OCI-LY1 (cell line): ENCODE results near the gene CAMK2A.

Experiments used
- EZH2 ChIP-seq: fragments of 200-600 bp; sonication (generic), shearing (Covaris generic); IDR thresholded peaks from 2 replicates; pipeline ENCODE4 v1.8.0; 2017; ENCODE audit warnings: borderline replicate concordance, mixed run types, mild to moderate bottlenecking, antibody characterized with exemption, low read length, moderate library complexity, mixed read lengths
- TF ChIP-seq, protein P1 (sequence below): fragments of 200-600 bp; sonication (generic), shearing (Covaris generic); IDR thresholded peaks from 2 replicates; pipeline ENCODE4 v1.5.1; 2017; ENCODE audit warnings: mild to moderate bottlenecking, antibody characterized with exemption, low read length, moderate library complexity, mixed read lengths

GRCh38 chr5:150219142-150219541 is 70.4 kb downstream of the CAMK2A start:
- TF ChIP-seq, protein P1, sequence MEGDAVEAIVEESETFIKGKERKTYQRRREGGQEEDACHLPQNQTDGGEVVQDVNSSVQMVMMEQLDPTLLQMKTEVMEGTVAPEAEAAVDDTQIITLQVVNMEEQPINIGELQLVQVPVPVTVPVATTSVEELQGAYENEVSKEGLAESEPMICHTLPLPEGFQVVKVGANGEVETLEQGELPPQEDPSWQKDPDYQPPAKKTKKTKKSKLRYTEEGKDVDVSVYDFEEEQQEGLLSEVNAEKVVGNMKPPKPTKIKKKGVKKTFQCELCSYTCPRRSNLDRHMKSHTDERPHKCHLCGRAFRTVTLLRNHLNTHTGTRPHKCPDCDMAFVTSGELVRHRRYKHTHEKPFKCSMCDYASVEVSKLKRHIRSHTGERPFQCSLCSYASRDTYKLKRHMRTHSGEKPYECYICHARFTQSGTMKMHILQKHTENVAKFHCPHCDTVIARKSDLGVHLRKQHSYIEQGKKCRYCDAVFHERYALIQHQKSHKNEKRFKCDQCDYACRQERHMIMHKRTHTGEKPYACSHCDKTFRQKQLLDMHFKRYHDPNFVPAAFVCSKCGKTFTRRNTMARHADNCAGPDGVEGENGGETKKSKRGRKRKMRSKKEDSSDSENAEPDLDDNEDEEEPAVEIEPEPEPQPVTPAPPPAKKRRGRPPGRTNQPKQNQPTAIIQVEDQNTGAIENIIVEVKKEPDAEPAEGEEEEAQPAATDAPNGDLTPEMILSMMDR: no peak
- no peak for TF ChIP-seq EZH2
